ENCODE data around the gene PITX3.
"Not testable (repeated sequence)": the region's sequence is repeated elsewhere in the genome, so short reads cannot be mapped to it uniquely, and the experiment has no call there.

PITX3 gene

DNA sequence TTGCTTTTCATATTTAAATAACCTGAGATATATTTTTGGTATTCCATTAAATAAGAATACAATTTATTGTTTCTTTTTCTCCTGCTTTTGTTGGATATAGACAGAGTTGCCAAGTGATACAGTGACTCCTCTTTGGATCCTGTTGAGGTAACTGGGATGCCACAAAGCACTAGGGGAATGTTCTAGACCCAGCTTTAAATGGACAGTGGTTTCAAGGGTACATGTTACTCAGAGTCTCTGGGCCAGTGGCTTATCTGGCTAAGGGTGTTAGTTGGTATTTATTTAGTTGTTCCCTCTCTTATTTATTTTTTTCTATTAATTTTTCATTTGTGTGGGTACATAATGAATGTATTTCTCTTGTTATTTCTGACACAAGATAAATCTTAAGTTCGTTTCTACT, 13.1 kb upstream of the PITX3 start:
- DNase-seq = no peak

DNA sequence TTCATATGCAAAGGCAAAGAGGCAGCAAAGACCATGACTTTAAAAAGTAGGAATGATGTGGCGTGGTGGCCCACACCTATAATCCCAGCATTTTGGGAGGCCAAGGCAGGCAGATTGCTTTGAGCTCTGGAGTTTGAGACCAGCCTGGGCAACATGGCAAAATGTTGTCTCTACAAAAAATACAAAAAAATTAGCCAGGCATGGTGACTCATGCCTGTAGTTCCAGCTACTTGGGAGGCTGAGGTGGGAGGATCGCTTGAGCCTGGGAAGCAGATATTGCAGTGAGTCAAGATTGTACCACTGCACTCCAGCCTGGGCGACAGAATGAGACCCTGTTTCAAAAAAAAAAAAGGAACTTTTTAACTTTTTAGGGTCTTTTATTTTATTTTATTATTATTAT, 11.2 kb upstream of the PITX3 start:
- not testable (repeated sequence) for DNase-seq

DNA sequence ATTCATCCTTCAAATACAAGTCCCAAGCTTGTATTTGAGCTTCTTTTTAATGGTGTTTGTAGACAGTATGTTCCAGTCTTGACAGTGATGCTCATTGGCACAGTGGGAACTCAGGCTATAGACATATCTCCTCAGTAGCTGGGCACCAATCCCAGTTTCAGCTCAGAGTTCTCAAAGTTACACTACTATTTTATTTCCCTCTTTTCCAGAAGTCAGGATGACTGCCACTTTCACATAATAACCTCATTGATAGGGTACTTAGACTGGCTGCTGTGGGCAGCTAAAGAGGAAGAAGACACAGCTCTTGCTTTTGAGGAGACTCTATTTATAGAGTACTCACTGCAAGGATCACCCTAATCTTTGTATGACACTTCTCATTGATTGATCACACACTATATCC, 6.4 kb upstream of the PITX3 start:
- no peak for DNase-seq

- DNase-seq = no peak
Observed at GRCh38 chr10:102246261-102246660, 4.9 kb upstream of the PITX3 start.

- DNase-seq = no peak
Observed at GRCh38 chr10:102245932-102246251, 4.6 kb upstream of the PITX3 start.

DNA sequence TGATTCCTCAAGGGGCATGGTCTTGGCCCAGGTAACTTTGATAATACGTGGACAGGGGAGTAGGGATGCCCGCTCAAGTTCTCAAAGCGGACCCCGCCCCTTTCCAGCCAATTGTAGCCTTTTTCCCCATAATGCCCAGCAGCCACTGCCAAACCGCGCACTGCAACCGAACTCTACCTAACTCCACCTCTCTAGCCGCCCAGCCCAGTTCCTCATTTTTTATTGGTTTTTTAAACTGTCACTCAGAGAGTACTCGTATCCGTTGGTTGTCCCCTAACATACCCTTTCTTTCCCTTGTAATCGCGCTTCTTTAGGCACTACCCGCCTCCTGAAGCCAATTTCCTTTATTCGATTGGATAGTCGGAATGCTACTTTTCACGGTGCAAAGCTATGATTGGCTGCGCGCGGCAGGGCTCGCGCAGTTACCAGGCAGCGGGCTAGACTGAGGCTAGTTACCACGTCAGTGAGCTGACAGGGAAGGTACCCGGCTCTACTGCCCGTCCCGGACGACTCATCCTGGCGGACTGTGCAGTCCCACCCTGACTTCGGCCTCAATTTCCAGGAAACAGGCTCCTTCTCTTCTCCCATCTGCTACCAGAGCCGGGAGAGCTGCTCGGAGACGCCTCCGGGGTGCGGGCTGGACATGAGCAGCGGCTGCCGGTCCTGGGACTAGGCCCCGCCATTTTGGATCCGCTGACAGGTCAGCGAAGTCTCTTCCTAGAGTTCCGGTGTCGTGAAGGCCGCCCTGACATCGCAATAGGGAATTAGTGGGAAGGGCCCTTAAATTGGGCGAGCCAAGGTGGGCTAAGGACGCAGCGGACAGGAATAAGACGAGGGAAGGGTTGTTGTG, 4.0 kb upstream of the PITX3 start, which contains the start of gene GBF1:
GBF1 (plus strand) TSS at position 451 of the 850 bp plus-strand sequence. CDS start 13,407 bp downstream, outside the sequence.
- peak; percentile 91 for DNase-seq

DNA sequence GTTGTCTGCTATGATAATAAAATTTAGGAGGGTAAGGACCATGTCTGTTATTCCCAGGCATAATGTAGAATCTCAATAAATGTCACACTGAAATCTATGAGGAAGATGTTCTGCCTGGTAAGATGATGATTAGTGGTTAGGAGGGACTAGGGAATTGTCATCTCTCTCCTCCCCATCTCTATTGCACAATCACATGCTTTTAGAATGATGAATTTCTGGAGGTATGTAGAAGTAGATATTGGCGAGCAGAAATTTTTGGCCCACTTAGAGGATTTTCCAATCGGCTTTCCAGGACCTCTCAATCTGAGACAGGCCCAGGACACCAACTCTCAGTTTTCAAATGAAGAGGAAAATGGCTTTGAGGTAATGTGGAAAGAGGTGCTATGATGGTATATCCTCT, 2.0 kb upstream of the PITX3 start:
- DNase-seq = no peak

DNA sequence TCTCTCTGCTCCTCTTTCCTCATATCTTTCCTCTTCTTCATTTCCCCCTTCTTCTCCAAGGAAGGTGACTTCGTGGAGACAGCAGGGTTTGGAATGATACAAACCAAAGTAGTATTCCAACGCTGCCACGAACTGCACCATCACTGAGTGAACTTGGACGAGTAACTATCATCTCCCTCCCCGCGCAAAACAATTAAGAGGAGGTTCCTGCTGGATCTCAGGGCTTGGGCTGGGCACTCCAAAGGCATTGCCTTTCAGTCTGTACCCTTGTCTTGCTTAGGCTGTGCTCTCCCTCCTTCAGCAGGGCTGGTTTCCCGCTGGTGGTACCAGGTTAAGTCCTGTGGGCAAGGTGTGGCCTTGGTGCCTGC, 790 bp upstream of the PITX3 start:
- DNase-seq = no peak

- DNase-seq = no peak
Observed at GRCh38 chr10:102241032-102241443, 274 bp downstream of the PITX3 start.

DNA sequence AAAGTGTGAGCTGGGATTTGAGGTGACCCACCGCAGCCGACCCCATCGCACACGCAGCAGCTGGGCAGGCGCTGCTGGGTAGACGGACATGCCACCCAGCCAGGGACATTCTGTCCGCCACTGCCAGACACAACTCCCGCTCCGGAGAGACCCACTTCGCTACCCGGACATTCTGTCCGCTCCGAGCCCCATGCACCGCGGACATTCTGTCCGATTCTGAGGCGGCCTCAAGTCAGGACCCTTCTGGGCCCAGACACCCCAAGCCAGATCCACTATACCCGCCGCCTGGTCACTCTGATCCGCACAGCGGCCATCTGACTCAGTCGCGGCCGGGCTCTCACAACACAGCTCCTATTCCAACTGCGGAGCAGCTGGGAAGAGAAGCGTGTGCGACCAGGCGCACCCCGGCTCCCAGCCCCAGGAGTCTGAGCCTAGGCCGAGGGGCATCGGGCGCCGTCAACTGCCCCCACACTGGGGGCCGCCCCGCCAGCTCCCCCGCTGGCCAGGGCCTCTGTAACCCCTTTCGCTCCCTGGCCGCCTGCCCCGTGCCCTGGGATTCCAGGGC, 763 bp downstream of the PITX3 start:
- DNase-seq = no peak

GRCh38 chr10:102237711-102238252, 3.5 kb downstream of the PITX3 start:
- DNase-seq = no peak

DNA sequence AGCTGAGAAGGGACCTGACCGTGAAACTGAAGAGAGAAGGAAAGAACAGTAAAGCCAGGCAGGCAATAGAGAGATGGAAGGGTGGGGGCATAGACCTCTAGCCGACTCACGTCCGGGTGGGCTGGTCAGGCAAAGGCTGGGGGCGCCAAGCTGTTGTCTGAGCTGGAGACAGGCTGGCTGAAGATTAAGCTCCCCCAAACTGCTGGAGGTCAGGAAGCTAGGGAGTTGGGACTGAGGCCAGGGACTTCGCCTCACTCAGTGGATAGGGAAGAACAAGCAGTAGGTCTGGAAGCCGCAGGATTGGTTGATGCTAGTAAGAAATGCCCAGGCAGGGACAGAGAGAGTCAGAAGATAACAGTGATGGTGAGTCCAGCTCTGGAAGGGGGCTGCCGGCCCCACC, 5.3 kb downstream of the PITX3 start:
- DNase-seq = no peak

DNA sequence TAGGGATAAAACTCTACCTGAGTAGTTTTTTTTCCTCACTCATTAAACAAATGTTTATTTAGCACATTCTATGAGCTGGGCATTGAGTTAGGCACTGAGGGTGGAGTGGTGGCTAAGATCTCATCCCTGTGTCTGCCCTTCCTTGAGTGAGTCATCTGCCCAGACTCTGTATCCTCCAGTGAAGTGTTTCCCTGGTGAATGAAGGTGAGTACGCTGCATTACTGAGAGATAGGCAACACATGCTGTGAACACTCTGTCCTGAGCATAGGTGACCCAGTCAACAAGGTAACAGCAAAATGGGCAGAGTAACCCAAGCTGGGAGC, 5.8 kb downstream of the PITX3 start:
- no peak for DNase-seq

GRCh38 chr10:102234888-102235597, 6.3 kb downstream of the PITX3 start:
- no peak for DNase-seq

DNA sequence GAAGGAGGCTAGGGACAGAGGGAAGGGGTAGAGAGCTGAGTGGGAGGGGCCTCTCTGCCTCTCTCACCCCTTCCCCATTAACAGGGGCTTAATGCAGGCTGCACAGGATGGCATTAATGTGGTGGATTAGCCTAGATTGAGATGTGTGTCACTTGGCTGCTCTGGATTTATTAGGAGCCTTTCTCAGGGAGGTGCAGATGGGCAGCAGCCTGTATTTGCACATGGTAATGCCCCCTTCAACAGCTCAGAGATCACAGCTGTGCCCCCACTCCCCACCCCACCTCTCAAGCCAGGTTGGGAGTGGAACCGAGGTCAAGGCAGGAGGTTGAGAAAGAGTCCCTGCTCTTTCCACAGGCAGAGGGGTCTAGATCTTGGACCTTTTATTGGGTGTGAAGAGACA, 7.3 kb downstream of the PITX3 start:
- no peak for DNase-seq

DNA sequence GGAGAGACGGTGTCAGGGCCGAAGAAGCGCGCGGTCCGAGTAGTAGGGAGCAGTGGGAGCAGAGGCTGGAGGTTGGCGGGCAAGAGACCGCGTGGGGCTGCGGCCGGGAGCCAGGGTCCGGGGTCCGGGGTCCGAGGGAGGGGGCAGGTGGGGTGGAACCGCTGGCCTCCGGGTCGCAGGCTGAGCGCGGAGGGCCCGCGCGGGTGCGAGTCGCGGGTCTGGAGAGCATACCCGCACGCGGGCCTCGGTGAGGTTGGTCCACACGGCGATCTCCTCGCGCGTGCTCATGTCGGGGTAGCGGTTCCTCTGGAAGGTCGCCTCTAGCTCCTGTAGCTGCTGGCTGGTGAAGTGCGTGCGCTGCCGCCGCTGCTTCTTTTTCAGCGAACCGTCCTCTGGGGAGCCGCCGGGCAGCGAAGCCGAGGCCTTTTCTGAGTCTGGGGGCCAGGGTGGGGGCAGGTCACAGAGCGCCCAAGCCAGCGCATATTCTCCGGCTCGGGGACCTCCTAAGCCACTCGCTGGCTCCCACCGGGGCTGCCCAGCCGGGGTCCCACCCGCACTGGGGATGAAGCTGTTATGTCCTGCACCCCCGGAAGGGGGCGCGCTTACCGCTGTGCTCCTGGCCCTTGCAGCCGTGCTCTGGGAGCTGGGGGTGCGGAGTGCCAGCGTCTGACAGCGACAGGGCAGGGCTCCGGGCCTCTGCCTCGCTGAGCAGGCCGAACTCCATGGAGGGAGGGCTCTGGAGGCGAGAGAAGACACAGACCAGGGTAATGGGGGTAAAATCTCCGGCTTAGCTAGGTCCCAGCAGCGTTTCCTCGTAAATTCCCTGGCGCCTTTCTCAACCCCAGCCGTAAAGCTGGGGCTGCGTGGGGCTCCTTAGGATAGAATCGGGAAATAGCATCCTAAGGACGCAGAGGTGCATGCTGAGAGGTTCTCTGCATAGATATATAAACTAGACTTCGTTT, 9.7 kb downstream of the PITX3 start:
- DNase-seq = no peak

DNA sequence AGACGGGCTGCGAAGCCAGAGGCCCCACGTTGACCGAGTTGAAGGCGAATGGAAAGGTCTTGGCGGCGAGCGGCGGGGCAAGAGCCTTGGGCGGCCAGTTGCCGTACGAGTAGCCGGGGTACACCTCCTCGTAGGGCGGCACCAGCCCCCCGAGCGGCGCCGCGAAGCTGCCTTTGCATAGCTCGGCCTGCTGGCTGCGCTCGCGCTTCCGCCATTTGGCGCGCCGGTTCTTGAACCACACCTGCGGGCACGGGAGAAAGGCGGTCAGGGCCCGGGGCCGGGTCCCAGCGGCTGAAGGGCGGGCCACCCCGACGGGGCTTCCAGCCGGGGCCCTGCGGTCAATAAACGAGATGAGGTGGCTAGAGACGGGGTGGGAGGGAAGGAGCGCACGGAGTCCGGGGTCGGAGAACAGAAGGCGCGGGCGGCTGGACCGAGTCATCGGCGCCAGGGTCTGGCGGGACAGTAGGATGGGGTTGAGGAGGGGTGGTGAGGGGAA, 10.4 kb downstream of the PITX3 start:
- no peak for DNase-seq

GRCh38 chr10:102230264-102230860, 10.9 kb downstream of the PITX3 start:
- peak; percentile 48 for DNase-seq

DNA sequence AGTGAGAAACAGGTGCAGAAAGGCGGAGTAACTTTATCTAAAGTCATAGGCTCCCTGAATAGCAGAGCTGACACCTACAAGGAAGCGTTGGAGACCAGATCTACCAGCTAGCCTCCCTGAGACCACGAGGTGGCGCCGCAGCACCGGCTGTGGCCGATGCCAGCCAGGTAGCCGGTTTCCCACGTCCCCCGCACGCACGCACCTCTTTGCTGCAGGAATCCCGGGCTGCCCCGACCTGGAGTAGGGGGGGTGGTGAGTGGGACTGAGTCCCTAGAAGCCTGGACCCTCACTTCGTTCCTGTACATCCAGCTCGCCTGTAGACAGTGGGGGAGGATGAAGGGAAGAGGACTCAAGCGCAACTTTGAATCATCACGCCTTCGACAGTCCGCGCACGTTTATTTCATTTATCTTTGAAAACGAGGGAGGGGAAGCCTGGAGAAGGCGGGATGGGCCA, 11.5 kb downstream of the PITX3 start:
- DNase-seq = peak; percentile 51

DNA sequence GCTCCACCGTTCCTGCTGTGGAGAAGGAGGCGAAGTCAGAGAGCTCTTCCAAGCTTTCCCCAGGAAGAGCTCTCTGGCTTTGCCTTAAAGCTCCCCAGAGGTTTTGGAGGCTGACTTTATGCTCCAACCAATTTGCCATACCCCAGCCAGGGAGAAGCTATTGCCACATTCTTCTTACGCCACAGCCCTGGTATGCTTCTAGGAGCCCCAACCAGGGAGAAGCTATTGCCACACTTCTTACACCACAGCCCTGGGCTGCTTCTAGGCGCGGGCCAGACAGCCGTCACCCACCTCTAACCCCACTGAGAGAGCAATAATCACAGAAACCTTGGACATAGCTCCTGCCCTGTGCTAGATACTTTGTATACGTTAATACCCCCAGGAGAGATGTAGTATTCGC, 14.3 kb downstream of the PITX3 start:
- DNase-seq = no peak

DNA sequence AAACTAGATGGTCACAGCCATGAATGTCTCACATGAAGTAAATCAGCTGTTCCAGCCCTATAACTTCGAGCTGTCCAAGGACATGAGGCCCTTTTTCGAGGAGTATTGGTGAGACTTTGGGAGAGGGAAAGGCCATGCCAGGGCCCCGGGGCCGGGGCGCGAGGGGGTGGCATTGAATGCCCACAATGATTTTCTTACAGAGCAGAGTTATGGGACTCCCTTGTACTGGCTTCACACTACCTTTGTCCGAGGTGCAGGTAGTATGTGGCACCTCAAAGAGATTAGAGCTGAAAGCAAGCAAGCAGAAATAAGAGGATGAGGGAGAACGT, 14.8 kb downstream of the PITX3 start:
- no peak for DNase-seq
